B cell (primary cell): ENCODE measurements around the gene IL18R1.

ENCODE experiments used
- CTCF ChIP-seq: fragments of 200-600 bp; IDR thresholded peaks from one replicate; pipeline ENCODE4 v1.8.0; 2022; ENCODE audit warnings: antibody characterized with exemption, mild to moderate bottlenecking
- EZH2 ChIP-seq: IDR thresholded peaks from 2 replicates; pipeline ENCODE4 v1.6.1; 2012; ENCODE audit warnings: borderline replicate concordance, low read depth, mild to moderate bottlenecking, moderate library complexity, low read length; ENCODE audit not compliant: insufficient read depth, poor library complexity, severe bottlenecking

- TF ChIP-seq CTCF (no peak), EZH2 (no peak)
Measured at GRCh38 chr2:102313025-102313424, 42.6 kb upstream of the IL18R1 start.
